Lower leg skin (tissue), 3 donors: ENCODE measurements around the gene KCNH3.

Experiments used
- CTCF ChIP-seq, 3 donors: fragments of 450-650 bp; IDR thresholded peaks; one replicate each; pipeline ENCODE4 v1.5.1; 2016; ENCODE audit warnings: antibody characterized with exemption in 3 of 3, mild to moderate bottlenecking in 3 of 3, moderate library complexity in 2 of 3
- POLR2A ChIP-seq, 2 donors: fragments of 450-650 bp; IDR thresholded peaks; one replicate each; pipeline ENCODE4 v1.6.1; 2016 to 2017; ENCODE audit warnings: antibody characterized with exemption in 2 of 2, mild to moderate bottlenecking in 1 of 2, moderate library complexity in 1 of 2

DNA sequence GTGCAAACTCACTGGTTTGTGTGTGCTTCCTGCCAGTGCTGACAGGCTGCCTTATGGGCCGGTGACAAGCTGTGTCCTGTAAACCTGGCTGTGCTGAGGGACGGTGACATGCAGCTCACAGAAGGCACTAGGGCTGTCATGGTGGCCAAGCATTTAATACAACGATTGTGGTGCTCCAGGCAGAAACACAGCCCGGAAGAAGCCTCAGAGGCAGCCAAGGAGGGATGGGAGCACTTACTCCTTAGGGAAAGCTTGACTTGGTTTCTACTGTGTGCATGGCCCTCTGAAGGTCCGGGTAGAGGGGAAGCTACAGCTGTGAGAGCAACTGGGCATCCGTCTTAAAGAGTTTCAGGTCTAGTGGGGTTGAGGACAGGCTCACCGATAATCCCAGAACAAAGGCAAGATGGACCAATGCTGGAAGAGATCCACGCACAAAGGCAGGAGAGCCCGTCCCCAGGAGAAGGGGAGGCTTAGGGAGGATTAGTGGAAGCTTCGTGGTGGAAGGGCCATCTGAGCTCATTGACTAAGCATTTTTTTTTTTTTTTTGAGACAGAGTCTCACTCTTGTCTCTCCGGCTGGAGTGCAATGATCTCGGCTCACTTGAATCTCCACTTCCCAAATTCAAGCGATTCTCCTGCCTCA, 39.8 kb downstream of the KCNH3 start:
- TF ChIP-seq CTCF (IDR thresholded peaks at IDR 0.05) (no peak), POLR2A (IDR thresholded peaks at IDR 0.05) (no peak)
